HG03565 (cell line): ENCODE measurements around the gene FAXDC2.
"Not testable (repeated sequence)": the region's sequence is repeated elsewhere in the genome, so short reads cannot be mapped to it uniquely, and the experiment has no call there.

ENCODE experiments used
- ATAC-seq: cut with Tn5 transposase; IDR thresholded peaks from one replicate; pipeline ENCODE4 v1.9.1; 2021; ENCODE audit warnings: mild to moderate bottlenecking, moderate library complexity; ENCODE audit not compliant: unreplicated experiment

The FAXDC2 gene

DNA sequence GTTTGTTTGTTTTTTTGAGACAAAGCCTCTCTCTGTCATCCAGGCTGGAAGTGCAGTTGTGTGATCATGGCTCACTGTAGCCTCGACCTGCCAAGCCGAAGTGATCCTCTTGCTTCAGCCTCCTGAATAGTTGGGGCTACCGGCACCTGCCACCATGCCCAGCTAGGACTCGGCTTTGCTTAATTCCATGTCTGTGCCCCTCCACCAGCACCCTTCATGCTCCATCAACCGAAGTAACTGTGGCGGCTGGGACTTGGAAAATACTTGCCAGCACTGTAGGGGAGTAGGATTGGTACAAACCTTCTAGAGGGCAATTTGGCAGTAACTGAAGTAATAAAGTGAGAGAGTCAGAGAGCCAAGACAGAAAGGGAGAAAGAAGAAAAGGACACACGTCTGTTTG lies 19.0 kb downstream of the FAXDC2 start:
- no peak for ATAC-seq

DNA sequence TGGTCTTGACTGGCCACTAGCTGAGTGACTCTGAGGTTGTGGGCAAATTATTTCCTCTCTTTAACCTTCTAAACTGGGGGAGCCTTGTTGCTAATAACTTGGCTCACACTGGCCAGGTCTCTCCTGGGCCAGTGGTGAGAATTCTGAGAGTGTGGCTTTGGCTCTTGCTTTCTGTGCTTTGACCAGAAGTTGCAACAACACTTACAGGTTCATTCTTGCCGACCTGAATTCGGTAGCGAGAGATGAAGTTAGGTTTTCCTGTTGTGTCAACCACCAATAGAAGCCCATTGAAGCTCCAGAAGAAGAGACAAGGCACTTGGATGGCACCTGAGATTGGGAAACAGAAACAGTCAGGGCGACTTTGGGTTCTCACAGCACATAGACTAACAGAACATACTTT lies 19.8 kb downstream of the FAXDC2 start:
- no peak for ATAC-seq

DNA sequence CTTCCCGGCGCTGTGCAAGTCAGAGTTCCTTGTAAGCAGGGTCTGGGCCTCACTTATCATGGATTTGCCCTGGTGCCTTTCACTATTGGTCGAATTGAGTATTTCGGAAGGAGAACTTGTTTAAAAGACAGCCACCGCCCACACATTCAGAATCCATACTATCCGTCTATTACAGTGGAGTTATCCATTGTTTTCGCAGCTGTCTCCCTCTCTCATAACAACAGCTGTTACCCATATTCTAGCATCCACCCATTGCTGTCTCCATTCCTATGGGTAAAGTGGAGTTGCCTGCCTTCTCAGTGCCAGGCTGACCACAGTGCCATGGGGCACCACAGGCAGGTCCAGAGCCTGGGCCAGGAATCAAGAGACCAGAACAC lies 20.2 kb downstream of the FAXDC2 start:
- no peak for ATAC-seq

DNA sequence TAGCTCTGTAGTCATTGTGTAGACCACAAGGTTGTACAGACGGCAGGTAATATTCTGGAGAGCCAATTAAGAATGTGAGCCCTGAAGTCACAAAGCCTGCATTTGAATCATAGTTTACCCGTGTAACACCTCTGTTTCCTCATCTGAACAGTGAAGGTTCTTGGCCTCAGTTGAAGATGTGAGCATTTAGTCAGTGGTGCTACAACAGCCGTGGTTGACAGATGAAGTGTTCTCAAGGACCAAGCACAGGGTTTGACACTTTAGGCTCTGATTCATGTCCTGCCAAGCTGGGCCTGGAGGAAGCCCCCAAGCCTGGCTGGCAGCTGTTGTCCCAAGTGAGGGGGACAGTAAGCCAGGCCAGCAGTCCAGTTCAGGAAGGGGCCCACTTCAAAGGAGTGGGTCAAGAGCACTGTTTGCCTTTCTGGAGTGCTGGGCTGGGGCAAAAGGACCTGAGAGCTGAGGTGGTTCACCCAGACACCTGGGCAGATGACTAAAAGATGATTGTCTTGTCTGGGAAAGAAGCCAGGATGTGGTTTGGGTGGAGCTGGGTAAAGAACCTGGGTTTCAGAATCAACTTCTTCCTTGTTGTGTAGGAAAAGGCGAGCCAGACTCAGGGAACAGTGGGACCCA lies 20.7 kb downstream of the FAXDC2 start:
- ATAC-seq, result no peak

DNA sequence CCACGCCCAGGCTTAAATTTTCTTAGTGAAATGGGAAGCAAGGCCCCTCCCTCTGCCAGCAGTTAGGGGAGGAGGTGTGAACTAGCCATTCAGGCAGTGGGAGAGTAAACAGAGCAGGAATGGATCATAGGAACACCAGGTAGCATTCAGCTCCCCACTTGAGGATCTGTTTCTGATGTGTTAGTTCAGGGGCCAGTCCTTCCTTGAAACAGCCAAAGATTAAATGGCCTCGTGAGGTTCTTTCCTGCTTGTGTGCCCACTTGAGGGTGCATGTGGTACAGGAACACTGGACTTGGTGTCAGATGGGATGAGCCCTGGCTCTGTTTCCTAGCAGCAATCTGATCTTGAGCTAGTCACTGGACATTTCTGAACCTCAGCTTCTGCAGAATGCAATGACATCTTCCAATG lies 21.2 kb downstream of the FAXDC2 start:
- no peak for ATAC-seq

DNA sequence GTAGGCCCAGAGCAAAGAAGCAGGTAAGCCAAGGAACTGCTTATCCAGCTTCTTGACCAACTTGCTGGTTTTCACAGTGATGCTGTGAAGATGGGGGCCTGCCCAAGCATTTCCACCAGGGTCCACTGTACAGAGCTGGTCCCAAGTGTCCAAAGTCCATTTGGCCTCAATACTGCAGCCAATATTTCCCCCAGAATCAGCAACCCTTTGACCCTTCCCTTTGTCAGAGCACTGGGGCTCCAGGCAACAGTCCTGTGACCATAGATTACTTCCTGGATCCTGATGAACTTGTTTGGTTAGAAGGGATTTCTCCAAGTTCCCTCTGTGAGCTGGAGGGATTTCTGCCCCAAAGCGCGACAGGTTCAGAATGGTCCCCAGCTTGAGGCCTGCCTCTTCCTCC lies 26.3 kb downstream of the FAXDC2 start:
- no peak for ATAC-seq

DNA sequence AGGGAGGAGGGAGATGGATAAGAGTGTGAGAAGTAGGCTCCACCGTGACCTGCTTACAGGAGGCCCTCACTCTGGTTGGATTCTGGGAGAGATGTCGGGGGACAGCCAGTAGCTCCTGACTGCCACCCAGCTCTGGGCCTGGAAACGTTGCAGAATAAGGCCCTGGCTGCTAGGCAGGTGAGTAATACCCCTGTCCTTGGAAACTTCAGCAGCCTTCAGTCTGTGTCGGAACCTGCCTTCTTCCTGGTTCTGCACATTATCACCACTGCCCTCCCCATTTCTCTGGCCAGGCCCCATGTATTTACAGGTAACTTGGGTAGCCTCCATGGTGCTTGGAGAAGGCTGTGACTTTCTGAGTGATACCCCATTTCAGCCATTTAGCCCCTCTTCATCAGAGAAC lies 26.8 kb downstream of the FAXDC2 start:
- ATAC-seq, result no peak

DNA sequence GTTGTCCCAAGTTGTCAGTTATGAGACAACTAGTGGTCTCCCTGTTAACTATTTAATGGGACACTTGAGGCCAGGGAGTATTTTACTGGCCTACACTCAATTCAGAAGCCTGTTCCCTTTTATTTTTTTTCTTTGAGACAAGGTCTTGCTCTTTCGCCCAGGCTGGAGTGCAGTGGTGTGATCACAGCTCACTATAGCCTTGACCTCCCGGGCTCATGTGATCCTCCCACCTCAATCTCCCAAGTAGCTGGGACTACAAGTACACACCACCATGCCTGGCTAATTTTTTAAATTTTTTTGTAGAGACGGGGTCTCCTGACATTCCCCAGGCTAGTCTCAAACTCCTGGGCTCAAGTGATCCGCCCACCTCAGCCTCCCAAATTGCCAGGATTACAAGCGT lies 27.5 kb downstream of the FAXDC2 start:
- not testable (repeated sequence) for ATAC-seq

DNA sequence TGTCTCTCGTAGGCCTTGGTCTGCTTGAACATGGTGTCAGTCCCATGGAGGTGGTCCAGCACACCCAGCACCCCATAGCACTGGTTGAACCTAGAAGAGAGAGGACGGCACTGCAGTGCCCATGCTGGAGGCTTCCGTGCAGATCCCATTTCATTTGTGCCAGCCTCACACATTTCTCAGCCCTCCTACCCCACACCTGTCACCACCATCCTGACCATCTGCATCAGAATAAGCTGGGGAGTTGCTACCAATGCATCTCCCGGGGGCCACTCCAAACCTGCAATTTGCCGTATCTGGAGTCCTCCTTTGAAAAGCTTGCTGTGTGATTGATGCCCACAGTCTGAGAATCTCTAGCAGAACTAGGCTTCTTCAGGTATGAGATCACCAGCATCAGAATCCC lies 30.0 kb downstream of the FAXDC2 start:
- no peak for ATAC-seq

DNA sequence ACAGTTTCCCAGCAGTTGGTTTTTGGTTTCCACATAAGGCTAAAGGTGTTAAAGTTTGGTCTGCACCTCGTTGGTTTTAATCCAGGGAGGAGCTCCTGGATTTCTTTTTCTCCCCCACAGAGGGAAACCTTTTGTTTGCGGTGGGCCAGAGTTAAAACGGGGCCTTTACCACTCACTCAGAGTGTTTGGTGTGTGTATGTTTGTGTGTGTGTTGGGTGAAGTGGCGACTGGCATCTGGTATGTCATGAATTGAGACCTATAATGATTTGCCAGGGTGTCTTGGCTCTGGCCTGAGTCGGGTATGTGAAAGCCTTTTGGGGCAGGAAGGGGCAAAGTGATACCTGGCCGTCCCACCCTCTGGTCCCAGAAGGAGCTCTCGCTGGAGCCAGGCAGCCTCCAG lies 30.9 kb downstream of the FAXDC2 start:
- ATAC-seq, result no peak

DNA sequence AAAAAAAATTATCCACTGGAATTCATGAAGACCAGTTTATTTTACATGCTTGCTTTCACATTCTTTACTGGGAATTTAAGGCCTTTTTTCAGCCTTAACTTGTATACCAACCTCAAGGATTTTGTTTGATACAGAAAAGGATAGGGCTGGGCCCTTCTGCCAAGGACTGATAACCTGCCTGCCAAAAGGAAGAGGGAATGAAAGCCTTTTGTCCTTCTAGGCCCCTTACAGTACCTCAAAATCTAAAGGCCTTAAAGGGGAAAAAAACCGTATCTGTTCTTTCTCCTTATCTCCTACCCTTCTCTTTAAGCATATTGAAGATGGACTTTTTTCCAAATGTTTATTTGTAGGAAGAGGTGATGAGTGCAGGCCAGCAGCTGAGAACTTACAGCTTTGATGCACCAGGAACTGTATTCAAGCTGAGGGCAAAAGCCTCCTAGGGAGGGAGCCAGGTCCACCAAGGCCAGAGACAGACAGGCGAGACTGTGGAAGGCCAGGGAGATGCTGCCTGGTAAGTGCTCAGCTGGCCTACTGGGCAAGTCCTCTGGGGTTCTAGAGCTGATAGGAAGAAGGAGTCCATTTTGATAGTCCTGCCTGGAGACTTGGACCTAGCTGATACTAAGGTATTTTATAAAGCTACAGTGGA lies 31.8 kb downstream of the FAXDC2 start:
- ATAC-seq, result no peak

DNA sequence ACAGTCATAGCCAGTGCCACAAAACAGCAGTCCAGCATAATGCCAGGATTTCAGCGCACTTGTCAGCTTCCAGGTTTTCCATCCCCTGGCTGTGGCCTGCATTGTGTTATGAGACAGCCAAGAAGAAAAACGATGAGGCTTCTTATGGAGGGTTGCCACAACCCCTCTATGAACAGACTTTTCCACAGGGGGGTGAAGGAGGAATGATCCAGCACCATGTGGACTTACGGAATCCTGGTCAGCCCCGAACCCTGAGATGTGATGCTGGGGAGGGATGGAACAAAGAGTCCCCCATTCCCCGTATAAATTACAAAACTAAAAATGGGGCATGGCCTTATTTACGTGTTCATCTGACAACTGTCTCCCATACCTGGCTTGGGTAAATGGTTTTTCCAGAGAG lies 32.6 kb downstream of the FAXDC2 start:
- ATAC-seq, result no peak

DNA sequence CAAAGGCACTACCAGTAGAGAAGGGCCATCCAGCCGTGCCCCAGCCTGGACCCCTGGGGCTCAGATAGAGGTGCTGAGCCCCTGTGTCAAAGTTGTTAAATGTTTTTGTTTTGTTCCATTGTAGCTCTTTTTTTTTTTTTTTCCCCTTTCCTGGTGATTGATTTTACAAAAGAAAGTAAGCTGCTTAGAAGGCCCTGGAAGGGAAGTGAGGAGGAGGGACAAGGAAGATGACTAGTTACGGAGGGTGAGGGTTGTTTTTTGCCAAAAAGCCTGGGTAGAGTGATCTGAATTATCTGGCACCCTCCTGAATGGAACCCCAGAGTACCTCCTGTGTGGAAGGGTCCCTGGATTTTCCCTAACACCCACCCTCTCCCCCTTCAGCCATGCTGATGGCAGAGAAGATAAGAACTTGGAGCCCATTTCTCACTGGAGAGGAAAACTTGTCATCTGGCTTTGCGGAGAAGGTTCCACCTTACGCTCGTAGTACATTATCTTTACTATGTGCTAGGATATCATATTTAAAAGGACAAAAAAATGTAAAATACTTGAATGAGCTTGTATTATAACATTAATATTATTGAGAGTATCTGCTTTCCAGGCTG lies 33.4 kb downstream of the FAXDC2 start:
- no peak for ATAC-seq

DNA sequence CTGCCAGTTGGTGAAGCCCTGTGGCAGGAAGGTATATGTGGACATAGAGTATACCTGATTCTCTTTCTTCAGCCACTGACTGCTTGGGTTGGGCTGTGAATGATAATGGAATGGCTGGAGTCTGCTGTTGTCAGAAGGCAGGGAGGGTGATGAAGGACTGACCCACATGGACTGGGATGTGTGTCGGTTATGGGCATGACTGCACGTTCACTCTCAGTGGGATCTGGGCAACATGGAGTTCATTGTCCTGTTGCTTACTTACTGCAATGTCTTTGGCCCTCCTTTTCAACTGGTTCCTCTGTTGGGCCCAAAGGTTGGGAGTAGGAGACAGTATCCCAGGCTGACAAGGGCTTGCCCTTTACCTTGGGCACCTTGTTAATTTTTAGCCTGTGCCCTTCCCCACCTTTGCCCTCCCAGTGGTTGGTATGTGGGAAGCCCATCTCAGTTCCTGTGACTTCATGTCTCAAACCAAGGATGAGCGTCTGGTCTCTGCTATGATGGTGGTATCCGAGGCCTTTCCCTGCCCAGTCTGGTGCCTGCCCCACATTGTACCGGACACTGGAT lies 34.6 kb downstream of the FAXDC2 start:
- no peak for ATAC-seq

DNA sequence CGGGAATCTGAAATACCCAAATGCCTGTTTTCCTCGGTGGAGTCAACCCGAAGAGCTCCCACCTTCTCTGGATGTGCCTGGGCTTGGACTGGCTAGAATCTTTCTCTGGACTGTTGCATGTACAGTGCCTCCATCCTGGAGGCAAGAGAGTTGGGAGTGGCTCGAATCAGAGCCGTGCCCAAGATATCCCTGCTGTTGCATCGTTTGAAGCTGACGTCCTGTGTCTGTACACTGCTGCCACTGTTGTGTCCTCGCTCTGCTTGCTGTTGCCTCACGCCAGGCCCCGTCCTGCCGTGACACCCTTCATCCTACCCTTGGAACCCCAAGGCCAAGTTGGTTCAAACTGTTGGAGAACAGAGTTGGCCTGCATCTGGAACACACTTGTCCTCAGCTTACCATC lies 35.4 kb downstream of the FAXDC2 start:
- ATAC-seq, result no peak

DNA sequence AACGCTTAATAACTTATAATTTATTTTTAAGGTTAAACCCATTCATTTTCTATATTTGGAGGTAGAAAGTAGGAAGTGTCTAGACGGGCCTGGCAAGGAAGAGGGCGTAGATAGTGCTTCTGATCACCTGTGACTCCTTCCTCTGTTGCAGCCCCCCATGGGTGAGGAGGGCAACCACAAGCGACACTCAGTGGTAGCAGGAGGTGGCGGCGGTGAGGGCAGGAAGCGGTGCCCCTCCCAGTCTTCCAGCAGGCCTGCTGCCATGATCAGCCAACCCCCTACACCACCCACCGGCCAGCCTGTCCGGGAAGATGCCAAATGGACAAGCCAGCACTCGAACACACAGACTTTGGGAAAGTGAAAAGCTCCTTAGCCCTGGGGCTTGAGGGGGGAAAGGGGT lies 36.7 kb downstream of the FAXDC2 start:
- ATAC-seq, result no peak

DNA sequence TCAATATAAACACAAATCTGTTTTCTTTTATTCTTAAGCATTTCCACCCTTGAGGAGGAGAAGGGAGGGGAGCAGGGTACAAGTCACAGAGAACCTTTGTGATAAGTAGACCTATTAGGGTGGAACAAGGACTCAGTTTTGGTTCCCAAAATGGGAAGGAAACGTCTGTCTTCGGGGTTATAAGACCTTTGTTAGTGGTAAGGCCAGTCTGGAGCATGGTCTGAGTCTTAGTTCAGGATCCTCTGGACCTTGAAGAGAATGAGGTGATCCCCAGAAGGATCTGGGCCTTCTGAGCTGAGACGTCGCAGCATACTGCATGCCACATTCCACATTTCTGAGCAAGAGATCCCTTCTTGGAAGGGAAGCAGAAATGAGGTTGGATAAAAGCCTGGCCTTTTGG lies 37.2 kb downstream of the FAXDC2 start:
- ATAC-seq, result no peak

DNA sequence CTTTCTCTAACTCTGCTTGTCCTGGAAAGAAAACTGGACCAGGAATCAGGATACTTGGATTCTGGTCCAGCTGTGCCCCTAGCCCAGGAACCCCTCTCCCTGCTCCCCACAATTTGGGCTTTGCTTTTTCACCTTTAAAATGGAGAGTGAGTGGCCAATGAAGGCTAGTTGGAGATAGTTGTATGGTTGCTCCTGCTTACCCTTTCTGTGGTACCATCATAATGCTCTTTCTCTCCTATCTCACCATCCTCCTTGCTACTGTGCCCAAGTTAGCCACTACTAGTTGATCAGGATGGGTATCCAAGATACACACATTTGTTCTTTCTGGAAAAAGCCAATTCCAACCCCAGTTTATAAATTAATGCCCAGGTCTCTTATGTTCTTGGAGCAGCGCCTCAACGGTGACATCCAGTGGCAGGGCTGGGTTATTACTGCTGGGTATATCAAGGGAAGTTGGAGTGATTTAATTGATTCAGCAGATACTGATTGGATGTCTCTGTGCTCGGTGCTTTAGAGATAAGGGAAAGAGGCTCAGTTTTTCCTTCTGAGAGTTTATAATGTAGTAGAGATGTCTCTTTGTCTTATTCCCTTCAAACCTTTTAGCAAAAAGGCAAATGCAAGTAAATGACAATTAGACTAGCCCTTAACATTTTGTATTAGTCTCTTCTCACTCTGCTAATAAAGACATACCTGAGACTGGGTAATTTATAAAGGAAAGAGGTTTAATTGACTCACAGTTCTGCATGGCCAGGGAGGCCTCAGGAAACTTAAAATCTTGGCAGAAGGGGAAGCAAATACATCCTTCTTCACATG lies 38.5 kb downstream of the FAXDC2 start:
- ATAC-seq, result peak; percentile 61

DNA sequence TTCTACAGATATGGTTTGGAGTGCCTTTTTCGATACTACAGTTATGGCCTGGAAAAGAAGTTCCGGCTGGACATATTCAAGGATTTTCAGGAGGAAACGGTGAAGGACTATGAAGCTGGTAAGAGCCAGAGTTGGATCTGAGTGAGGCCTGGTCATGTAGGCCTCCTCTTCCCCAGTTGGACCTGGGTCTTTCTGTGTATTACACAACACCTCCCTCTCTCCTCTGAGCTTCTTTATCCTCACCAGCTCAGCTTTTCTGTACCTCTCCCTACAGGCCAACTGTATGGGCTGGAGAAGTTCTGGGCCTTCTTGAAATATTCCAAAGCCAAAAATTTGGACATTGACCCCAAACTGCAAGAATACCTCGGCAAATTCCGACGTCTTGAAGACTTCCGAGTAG lies 39.2 kb downstream of the FAXDC2 start:
- no peak for ATAC-seq

DNA sequence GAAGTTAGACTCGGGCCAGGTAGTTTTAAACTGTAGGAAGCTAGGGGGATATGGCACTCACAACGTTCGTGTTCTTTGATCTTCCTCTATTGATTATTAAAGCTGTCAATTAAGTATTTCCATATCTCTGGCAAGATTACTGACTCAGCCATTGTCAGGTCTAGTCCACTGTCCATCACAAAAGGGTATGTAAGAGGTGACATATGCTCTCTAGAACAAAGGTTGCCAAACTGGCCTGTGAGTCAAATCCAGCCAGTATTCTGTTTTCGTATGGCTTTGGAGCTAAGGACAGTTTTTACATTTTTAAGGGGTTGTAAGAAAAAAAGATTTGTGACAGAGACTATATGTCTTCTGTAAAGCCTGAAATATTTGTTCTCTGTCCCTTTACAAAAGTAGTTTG lies 44.2 kb downstream of the FAXDC2 start:
- no peak for ATAC-seq

DNA sequence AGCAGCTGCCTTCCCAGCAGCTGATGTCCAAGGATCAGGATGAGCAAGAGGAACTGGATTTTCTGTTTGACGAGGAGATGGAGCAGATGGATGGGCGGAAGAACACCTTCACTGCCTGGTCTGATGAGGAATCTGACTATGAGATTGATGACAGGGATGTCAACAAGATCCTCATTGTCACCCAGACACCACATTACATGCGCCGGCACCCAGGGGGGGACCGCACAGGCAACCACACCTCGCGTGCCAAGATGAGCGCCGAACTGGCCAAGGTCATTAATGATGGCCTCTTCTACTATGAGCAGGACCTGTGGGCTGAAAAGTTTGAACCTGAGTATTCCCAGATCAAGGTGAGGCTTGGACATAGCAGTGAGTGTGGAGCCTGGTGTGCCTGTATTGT lies 48.4 kb downstream of the FAXDC2 start:
- ATAC-seq, result no peak

DNA sequence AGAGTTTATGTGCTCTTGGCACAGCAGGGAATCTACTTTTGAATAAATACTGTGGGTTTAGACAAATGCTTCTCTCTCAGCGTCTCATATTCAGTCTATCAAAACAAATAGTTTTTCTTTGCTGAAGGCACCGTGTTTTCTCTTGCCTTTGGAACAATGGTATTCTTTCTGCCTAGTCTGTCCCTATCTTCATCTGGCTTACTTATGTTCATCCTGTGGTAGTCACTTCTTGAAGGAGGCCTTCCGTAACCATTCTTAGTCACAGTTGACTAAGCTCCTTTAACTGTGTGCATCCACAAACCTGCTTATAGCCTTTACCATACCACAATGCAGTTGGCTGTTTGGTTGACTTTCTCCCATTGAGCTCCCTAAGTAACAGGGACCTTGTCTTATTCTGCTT lies 49.3 kb downstream of the FAXDC2 start:
- ATAC-seq, result no peak
